ENCODE data around the gene WDR91.

Gene WDR91

GRCh38 chr7:135204341-135204749 lies 7.0 kb downstream of the WDR91 start:
- Histone ChIP-seq H4K20me1 (ENCODE audit: low read depth, low read length) (no peaks in the 10 kb centered on the region), H3K79me2 (ENCODE audit: insufficient read depth, low read length) (no peaks in the 10 kb centered on the region), H3K9ac (ENCODE audit: low read length) (no peak overlapping the region), H2AFZ (ENCODE audit: low read depth, low read length, severe bottlenecking) (no peak overlapping the region), H3K4me3 (ENCODE audit: insufficient read depth, low read length, poor library complexity, severe bottlenecking) (no peak overlapping the region), H3K27ac (ENCODE audit: low read depth, low read length) (no peak overlapping the region), H3K4me2 (ENCODE audit: low read depth, low read length, poor library complexity, severe bottlenecking) (no peak overlapping the region), H3K9me2 (replicated peaks; ENCODE audit: insufficient read depth, low read length) (no peaks in the 10 kb centered on the region), H3F3A (ENCODE audit: insufficient read depth) (no peaks in the 10 kb centered on the region), H3K9me3 (ENCODE audit: insufficient read depth, low read length) (no peaks in the 10 kb centered on the region), H3K36me3 (ENCODE audit: low read length) (no peaks in the 10 kb centered on the region), H3K27me3 (ENCODE audit: low read length) (no peaks in the 10 kb centered on the region)
- no peak for TF ChIP-seq CTCF (IDR thresholded peaks at IDR 0.05; ENCODE audit: insufficient read depth, low read length, poor library complexity, severe bottlenecking)
- no peak for TF ChIP-seq EZH2phosphoT487 (conservative IDR thresholded peaks at IDR 0.05; ENCODE audit: low read length)

GRCh38 chr7:135201350-135201749 lies 10.0 kb downstream of the WDR91 start:
- Histone ChIP-seq H3K36me3 (ENCODE audit: low read length) (no peaks in the 10 kb centered on the region), H3K27ac (ENCODE audit: low read depth, low read length) (no peak overlapping the region), H3F3A (ENCODE audit: insufficient read depth) (no peaks in the 10 kb centered on the region), H3K9ac (ENCODE audit: low read length) (no peak overlapping the region), H3K9me2 (replicated peaks; ENCODE audit: insufficient read depth, low read length) (no peaks in the 10 kb centered on the region), H3K4me3 (ENCODE audit: insufficient read depth, low read length, poor library complexity, severe bottlenecking) (no peak overlapping the region), H3K9me3 (ENCODE audit: insufficient read depth, low read length) (no peaks in the 10 kb centered on the region), H4K20me1 (ENCODE audit: low read depth, low read length) (no peaks in the 10 kb centered on the region), H2AFZ (ENCODE audit: low read depth, low read length, severe bottlenecking) (no peak overlapping the region), H3K79me2 (ENCODE audit: insufficient read depth, low read length) (no peaks in the 10 kb centered on the region), H3K27me3 (ENCODE audit: low read length) (no peaks in the 10 kb centered on the region), H3K4me2 (ENCODE audit: low read depth, low read length, poor library complexity, severe bottlenecking) (no peak overlapping the region)
- TF ChIP-seq CTCF (IDR thresholded peaks at IDR 0.05; ENCODE audit: insufficient read depth, low read length, poor library complexity, severe bottlenecking) = no peak
- TF ChIP-seq EZH2phosphoT487 (conservative IDR thresholded peaks at IDR 0.05; ENCODE audit: low read length) = no peak

- no peaks in the 10 kb centered on the region for H3F3A ChIP-seq (ENCODE audit: insufficient read depth)
- H3K9me2 ChIP-seq (replicated peaks; ENCODE audit: insufficient read depth, low read length) = no peaks in the 10 kb centered on the region
- no peak overlapping the region for H3K27ac ChIP-seq (ENCODE audit: low read depth, low read length)
- no peaks in the 10 kb centered on the region for H3K36me3 ChIP-seq (ENCODE audit: low read length)
- no peak overlapping the region for H3K4me2 ChIP-seq (ENCODE audit: low read depth, low read length, poor library complexity, severe bottlenecking)
- H3K9ac ChIP-seq (ENCODE audit: low read length) = no peak overlapping the region
- H3K9me3 ChIP-seq (ENCODE audit: insufficient read depth, low read length) = no peaks in the 10 kb centered on the region
- TF ChIP-seq EZH2phosphoT487 (conservative IDR thresholded peaks at IDR 0.05; ENCODE audit: low read length) (no peak), CTCF (IDR thresholded peaks at IDR 0.05; ENCODE audit: insufficient read depth, low read length, poor library complexity, severe bottlenecking) (no peak)
- no peaks in the 10 kb centered on the region for H3K79me2 ChIP-seq (ENCODE audit: insufficient read depth, low read length)
- H3K27me3 ChIP-seq (ENCODE audit: low read length) = no peaks in the 10 kb centered on the region
- no peaks in the 10 kb centered on the region for H4K20me1 ChIP-seq (ENCODE audit: low read depth, low read length)
- no peak overlapping the region for H2AFZ ChIP-seq (ENCODE audit: low read depth, low read length, severe bottlenecking)
- no peak overlapping the region for H3K4me3 ChIP-seq (ENCODE audit: insufficient read depth, low read length, poor library complexity, severe bottlenecking)
Observed at GRCh38 chr7:135200821-135201331, 10.4 kb downstream of the WDR91 start.

Measured in SU-DHL-6 (cell line).